GM18502 (cell line): Measurements from ENCODE around the gene INSYN1.
"Not testable (repeated sequence)": the region's sequence is repeated elsewhere in the genome, so short reads cannot be mapped to it uniquely, and the experiment has no call there.

Experiments
- ATAC-seq: cut with Tn5 transposase; IDR thresholded peaks from one replicate; pipeline ENCODE4 v1.9.1; 2021; ENCODE audit warnings: mild to moderate bottlenecking; ENCODE audit not compliant: unreplicated experiment, poor library complexity

INSYN1 gene

DNA sequence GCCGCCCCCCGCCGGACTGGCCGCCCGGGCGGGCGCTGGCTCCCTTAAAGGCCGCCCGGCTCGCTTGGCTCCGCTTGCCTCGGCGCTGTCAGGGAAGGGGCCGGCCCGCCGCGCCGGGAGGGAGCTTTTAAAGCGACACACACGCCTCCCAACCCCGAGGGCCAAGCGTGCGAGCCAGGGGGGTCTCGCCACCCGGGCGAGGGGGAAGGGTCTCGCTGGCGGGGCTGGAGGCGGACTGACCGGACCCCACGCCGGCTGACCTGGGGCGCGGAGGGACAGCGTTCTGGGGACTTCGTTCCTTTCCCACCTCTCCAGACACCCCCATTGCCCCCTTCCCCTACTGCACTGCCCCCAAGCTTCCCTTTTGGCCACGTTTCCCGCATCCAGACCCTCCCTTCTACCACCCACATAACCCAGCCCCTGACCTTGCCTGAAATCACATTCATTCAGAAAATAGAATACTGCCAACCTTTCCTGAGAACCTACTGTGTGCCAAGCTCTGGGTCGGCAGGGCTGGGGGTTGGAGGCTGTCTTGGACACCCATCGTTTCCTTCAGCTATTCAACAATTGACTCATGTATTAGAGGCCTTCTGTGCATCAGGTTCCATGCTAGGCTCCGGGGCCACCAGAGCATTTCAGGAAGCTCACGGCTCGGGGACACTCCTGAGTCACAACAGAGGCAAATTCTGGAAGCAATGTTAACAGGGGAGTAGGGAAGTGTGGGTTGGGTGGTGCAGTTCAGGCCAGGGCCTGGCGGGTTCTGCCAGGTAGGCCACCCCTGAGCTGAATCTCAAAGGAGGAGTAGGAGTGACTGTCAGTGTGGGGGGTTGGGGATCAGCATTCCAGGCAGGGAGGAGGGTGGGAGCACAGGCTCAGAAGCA is at the start of gene INSYN1:
INSYN1 (minus strand) TSS at position 102 of the 881 bp plus-strand sequence. CDS start 2,221 bp downstream, outside the sequence.
- ATAC-seq = no peak

DNA sequence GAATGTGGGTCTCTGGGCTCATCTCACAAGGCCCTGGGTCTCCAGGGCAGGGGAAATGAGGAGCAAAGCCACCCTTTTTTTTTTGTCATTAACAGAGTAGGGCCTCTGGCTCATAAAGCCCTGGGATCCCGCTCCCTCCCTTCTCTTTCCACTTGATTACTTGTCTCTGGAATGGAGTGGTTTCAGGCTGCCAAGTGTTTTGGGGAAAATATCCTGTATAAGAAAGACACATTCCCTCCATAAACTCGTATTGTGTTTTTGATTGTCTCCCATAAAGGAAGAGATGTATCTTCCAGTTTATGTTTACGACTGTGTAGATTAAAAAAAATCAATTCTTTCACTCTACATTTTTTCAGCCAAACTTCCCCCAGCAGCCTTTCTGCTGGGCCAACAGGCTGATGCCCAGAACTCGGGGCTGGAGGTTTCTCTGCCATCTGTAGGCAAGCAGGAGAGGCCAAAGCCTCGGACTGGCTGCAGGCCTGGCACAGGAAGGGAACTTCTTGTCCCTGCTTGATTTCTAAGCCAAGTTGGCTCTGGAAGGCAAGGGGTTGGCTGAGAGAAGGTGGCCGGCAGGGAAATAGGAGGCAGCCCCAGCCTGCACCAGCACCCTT is 49.4 kb upstream of the INSYN1 start:
- ATAC-seq = no peak

DNA sequence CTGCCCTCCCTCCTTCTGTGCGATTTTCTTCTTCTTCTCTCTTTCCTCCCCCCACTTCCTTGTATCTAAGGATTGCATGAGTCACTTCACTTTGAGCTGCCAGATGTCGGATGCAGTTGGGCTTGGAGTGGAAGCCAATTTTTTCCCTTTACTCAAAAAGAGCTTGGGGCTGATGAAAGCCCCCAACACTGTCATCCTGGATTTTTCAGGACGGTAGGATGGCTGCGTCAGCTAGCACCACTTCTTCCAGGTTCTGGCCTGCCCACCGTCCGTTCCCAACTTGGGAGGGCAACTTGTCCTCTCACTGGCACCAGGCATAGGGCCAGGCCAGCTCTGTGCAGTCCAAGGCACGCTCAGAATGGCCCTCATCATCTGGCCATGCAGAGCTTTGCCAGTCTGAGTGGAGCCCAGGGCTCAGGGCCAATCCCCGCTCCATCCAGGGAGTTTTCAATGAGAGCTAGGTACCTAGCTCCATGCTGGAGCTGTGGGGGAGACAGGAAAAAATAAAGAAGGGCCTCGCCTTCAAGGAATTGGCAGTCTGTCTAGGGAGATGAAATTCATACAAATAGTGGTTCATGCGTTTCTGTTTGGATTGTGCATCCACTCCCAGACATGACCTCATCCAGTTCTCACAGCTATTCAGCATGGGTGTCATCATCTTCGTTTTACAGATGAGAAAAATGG is 47.7 kb upstream of the INSYN1 start:
- no peak for ATAC-seq

GRCh38 chr15:73799466-73799865 is 46.3 kb upstream of the INSYN1 start:
- ATAC-seq = no peak

DNA sequence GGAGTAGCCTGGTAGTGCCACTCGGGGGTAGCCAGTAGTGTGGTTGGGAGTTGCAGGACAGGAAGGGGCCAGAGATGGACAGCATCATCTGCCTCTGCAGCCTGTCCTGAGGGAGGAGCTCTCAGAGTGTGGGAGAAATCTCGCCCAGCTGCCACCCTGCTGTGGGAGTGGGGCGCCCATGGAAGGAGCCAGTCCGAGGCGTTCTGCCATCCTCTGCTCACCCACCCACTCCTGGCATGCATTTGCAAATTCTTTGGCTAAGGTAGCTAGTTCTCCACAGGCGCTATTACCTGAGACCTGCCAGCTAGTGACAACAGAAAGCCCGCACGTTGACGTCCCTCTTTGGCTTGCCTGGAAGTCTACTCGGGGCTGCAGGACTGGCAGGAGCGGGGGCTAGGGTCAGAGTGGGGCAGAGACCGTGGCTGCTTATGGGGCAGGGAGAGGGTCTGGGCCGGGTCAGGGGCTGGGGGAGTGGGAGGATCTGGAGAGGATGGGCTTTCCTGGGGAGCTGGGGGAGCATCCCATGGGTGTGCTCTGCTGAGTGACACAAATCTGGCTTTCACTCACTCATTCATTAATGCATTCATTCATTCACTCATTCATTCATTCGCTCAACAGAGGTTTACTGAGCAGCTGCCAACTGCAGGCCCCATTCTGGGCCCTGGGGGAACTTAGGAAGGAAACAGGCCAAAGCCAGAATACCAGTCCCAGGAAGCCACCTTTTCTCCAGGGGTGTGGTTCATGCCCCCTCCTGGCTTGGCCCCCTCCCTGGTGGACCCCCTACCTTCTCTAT is 44.4 kb upstream of the INSYN1 start:
- ATAC-seq = no peak

DNA sequence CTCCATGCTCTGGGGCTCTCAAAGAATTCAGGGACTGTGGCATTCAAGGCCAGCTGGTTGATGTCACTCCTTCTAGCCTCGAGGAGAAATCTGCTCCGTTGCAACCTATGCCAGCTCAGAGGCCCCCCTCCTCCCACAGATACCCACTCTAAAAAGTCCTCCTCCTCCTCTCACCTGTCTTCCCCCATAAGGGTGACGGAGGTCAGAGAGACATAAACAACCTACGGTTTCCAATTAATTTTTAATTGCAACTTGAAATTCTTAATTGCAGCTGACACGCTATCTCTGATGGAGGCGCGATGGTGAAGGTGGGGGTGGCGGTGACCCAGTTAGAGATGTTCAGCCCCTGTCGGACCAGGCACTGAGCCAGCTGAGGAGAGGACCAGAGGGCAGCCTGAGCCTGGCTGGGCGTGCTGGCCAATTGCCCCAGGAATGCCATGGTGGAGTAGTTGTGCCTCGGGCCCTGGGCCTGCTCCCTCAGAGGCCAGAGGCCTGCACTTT is 43.2 kb upstream of the INSYN1 start:
- ATAC-seq = no peak

DNA sequence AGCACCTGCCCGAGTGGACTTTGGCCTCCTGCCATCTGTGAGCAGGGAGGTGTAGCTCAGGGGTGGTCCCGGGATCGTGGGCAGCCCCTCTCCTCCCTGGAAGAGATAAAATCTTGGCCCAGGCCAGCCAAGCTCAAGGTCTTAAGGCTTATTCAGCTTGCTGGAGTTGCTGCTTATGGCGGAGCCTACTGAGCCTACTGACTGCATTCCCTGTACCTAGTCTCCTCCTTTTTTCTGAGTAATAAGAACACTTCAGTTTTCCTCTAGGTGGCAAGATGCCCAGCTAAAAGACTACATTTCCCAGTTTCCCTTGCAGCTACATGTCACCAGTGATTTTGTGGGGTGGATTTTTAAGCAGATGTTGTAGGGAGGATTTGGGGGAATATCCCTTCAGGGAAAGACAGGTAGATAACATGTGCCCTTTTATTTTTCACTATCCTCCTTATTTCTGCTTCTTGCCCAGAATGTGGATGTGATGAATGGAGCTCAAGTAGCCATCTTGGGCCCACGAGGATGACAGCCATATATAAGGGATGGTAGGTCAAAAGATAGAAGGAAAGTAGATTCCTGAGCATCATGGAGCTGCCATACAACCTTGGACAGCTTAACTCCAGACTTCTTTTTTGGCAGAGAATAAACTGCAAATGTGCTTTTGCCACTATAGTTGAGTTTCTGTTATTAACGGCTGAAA is 41.4 kb upstream of the INSYN1 start:
- no peak for ATAC-seq

GRCh38 chr15:73792899-73793541 is 39.9 kb upstream of the INSYN1 start:
- ATAC-seq = not testable (repeated sequence)

GRCh38 chr15:73792415-73792814 is 39.3 kb upstream of the INSYN1 start:
- no peak for ATAC-seq

DNA sequence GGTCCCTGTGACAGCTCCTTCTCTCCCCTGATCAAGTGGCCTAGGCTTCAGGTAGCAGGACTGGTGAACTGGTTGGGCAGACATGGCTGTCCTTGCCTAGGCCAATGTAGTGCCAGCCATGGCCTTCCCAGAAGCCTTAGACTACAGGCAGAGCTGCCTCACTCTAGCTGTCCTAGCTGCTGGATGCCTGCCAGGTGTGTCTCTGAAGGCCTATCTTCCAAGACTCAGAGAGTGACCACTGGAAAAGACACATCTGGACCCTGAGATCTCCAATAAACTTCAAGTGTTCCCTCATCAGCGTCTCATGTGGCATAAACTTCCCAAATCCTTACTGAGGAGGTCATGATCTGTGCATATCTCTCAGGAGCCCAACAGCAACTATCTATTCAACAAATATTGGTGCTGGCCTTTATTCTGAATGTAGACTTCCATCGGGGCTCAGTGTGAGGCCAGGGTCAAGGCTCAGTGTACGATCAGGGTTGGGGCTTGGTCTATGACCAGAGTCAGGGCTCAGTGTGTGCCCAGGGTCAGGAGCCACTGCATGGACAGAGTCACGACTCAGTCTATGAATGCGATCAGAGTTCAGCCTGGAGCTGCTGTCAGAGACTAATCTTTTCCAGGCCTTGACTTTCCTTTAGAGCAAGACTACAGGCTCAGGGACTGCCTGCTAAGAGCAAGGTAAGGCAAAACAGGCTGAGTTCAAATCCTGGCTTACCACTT is 36.5 kb upstream of the INSYN1 start:
- no peak for ATAC-seq

GRCh38 chr15:73787621-73788020 is 34.5 kb upstream of the INSYN1 start:
- ATAC-seq = no peak

GRCh38 chr15:73786538-73786937 is 33.4 kb upstream of the INSYN1 start:
- ATAC-seq = no peak

GRCh38 chr15:73785256-73786014 is 32.3 kb upstream of the INSYN1 start:
- ATAC-seq = not testable (repeated sequence)

- no peak for ATAC-seq
Observed at GRCh38 chr15:73784291-73784690, 31.1 kb upstream of the INSYN1 start.

DNA sequence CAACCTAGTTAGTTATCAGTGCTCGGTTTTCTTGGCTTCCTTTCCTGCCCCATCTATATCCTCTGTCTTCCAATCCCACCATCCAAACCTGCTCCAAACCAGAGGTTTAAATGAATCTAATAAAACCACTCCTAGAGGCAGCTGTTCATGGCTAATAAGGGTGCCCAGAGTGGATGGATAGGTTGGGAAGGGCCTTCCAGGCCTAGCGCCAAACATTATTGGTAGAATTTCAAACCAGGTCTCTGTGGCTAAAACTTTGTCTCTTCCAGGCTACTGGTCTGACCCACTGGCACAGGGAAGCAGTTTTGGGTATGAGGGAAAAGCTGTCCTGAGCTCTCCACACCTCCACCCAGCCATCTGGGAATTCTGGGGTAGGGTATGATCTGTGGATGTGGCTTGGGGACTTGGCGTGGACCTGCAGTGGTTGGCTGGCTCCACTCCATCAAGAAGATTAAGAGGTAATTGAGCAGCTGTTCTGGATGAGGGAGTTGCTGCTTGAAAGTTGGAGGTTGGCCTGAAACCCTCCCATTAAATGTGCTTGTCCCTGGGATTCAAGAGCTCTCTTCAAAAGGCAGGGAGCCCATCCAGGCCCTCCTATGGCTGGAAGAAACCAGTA is 29.3 kb upstream of the INSYN1 start:
- no peak for ATAC-seq

DNA sequence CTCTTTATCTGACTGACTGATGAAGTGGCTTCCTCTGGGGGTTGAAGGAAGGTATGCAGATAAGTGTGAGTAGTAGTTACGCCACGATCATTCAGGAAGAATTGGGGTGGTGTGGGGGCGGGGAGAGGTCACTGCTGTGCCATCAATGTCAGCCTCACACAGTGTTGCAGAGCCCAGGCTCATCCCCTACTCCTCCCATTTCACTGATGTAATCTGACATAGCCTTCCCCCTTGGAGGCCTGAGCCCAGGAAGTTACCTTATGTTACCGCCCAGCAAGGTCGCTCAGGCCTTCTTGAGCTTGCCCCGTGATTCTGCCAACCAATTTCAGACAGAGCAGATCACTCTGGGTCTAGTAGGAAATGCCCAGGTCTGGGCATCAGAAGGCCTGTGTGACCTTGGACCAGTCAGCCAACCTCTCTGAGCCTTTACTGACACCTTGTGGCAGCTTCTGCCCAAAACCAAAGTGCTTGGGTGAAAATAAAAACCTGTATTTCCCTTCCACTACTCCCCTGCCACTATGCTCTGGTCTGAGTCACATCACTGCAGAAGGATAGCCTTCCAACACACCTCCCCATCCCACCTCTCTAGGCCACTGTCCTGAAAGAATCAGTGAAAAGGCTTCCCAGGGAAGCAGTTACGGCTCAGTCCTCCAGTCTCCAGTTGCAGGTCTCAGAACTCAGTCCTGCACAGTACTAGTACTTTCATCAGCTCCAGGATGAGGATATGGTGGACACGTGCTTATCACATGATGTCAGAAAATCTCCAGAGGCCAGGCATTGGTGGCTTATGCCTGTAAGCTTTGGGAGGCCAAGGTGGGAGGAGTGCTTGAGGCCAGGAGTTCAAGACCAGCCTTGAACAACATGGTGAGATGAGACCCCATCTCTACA is 28.1 kb upstream of the INSYN1 start:
- no peak for ATAC-seq
